ENCODE data around the gene ERN1. TPM values are rescaled to one million over a fixed set of nuclear protein-coding genes. Genes with fewer than 3 reads are reported as not detected.

ERN1 gene
- total and polyA plus RNA-seq, 2 of the 13 experiments (the other 11 are each of a cell fraction or from before 2014, with no cell fraction given) = 6.0 to 12.7 TPM

- no peak for TF ChIP-seq GABPA (IDR thresholded peaks at IDR 0.05; ENCODE audit: low read depth, low read length)
- peak; percentile 49; the same call in 1 of the 2 replicates for TF ChIP-seq GABPA (CRISPR knock-in tag; IDR thresholded peaks at IDR 0.05; ENCODE audit: low read depth)
- no peak for TF ChIP-seq RAD51 (IDR thresholded peaks at IDR 0.05; ENCODE audit: borderline replicate concordance)
- TF ChIP-seq ZNF710 (CRISPR knock-in tag; IDR thresholded peaks at IDR 0.05; ENCODE audit: borderline replicate concordance) = no peak
- TF ChIP-seq KLF6 (CRISPR knock-in tag; IDR thresholded peaks at IDR 0.05) = 0 out of 2 replicates have a peak, but pooled peaks have one; percentile 49
- no peak for TF ChIP-seq ZSCAN22 (CRISPR knock-in tag; IDR thresholded peaks at IDR 0.05)
- TF ChIP-seq DR1 (CRISPR knock-in tag; IDR thresholded peaks at IDR 0.05) = no peak; the same call in 1 of the 2 replicates
- TF ChIP-seq ATF6 (CRISPR knock-in tag; conservative IDR thresholded peaks at IDR 0.05) = 0 out of 2 replicates have a peak, but pooled peaks have one; percentile 40
- peak; percentile 86 for TF ChIP-seq ZNF205 (CRISPR knock-in tag; IDR thresholded peaks at IDR 0.05)
- no peak for TF ChIP-seq NPAS2 (CRISPR knock-in tag; IDR thresholded peaks at IDR 0.05; ENCODE audit: borderline replicate concordance)
- TF ChIP-seq ZNF83 (CRISPR knock-in tag; IDR thresholded peaks at IDR 0.05; ENCODE audit: borderline replicate concordance) = 0 out of 2 replicates have a peak, but pooled peaks have one; percentile 58
- TF ChIP-seq TOE1 (CRISPR knock-in tag; IDR thresholded peaks at IDR 0.05) = 0 out of 2 replicates have a peak, but pooled peaks have one; percentile 60
- TF ChIP-seq ZHX2 (IDR thresholded peaks at IDR 0.05; ENCODE audit: low read depth) = 0 out of 2 replicates have a peak, but pooled peaks have one; percentile 17
- no peak for TF ChIP-seq ZHX2 (CRISPR knock-in tag; IDR thresholded peaks at IDR 0.05; ENCODE audit: borderline replicate concordance)
- TF ChIP-seq STAT6 (CRISPR knock-in tag; IDR thresholded peaks at IDR 0.05; ENCODE audit: borderline replicate concordance) = no peak
Measured at GRCh38 chr17:64025732-64026294, 104.1 kb downstream of the ERN1 start (continued).

Measured in HepG2 (cell line).